Measurements from ENCODE around the gene EPG5. TPM values are rescaled to one million over a fixed set of nuclear protein-coding genes. Genes with fewer than 3 reads are reported as not detected.

EPG5 gene
- total and polyA plus RNA-seq, 2 donors (not counting 3 experiments of a cell fraction or from before 2014, with no cell fraction given): 16.7 to 25.6 TPM

- Histone ChIP-seq H2AFZ (ENCODE audit: low read depth, low read length) (no peak overlapping the region), H3K4me3 (replicated peaks in 1 of 3; ENCODE audit: insufficient read depth in 1 of 3, low read depth in 1 of 3, low read length in 3 of 3) (no peak overlapping the region), H3K9me1 (replicated peaks; ENCODE audit: control insufficient read depth, extremely low read depth, insufficient read depth, low read length) (no peaks in the 10 kb centered on the region), H3K4me2 (ENCODE audit: insufficient read depth, low read length) (no peak overlapping the region), H3K9me3 (replicated peaks; ENCODE audit: control insufficient read depth, insufficient read depth, low read length) (no peaks in the 10 kb centered on the region), H3K27me3 (ENCODE audit: control insufficient read depth in 2 of 2, insufficient read depth in 2 of 2, low read length in 2 of 2) (no peaks in the 10 kb centered on the region), H3K79me2 (ENCODE audit: control insufficient read depth, insufficient read depth, low read length) (no peaks in the 10 kb centered on the region), H3K36me3 (ENCODE audit: control insufficient read depth in 2 of 2, extremely low read depth in 1 of 2, insufficient read depth in 2 of 2, low read length in 2 of 2) (peaks cover 7% of the 10 kb centered on the region in 2 experiments), H4K20me1 (replicated peaks; ENCODE audit: control insufficient read depth, extremely low read depth, insufficient read depth, low read length) (no peaks in the 10 kb centered on the region), H3K4me1 (ENCODE audit: control insufficient read depth, extremely low read depth, insufficient read depth, low read length) (no peaks in the 10 kb centered on the region), H3K27ac (ENCODE audit: insufficient read depth, low read depth, low read length) (no peak overlapping the region), H3K9ac (replicated peaks; ENCODE audit: extremely low read depth, insufficient read depth, low read length) (no peak overlapping the region)
- no TSS peak for BruUV-seq (replicated peaks)
- POLR2A ChIA-PET: no interaction called here
- TF ChIP-seq EZH2 (IDR thresholded peaks at IDR 0.05; ENCODE audit: borderline replicate concordance, low read depth, low read length, severe bottlenecking) (no peak), FOS (IDR thresholded peaks at IDR 0.05; ENCODE audit: borderline replicate concordance, insufficient read depth, low read length) (no peak), MAX (IDR thresholded peaks at IDR 0.05; ENCODE audit: insufficient read depth, insufficient read length) (no peak)
- dilution Hi-C loops (cut with MboI; ENCODE audit: extremely low pct_ligation_motif_present, low sequenced_read_pairs) (no loop called here), intact Hi-C loops (cut with micrococcal nuclease) (loop anchor here (1.0 to 2.0 kb wide), 6 partner anchors 42 to 260 kb away; no protein-coding TSS in a partner anchor)
- CTCF ChIA-PET: interaction anchor here (0.7 to 5.8 kb wide), 22 partner anchors 10 to 777 kb away, joined by 3 to 167 read pairs (median 8); partner anchors contain the start of gene SLC14A1
- FAIRE-seq: no peak
- DNase-seq (ENCODE audit: low read depth, low spot score): no peak
Measured at GRCh38 chr18:45880876-45881558, 86.1 kb downstream of the EPG5 start.

- H3K27ac ChIP-seq (ENCODE audit: insufficient read depth, low read depth, low read length): no peak overlapping the region
- H3K9me3 ChIP-seq (replicated peaks; ENCODE audit: control insufficient read depth, insufficient read depth, low read length): no peaks in the 10 kb centered on the region
- H3K9ac ChIP-seq (replicated peaks; ENCODE audit: extremely low read depth, insufficient read depth, low read length): no peak overlapping the region
- no peak for TF ChIP-seq EZH2 (IDR thresholded peaks at IDR 0.05; ENCODE audit: borderline replicate concordance, low read depth, low read length, severe bottlenecking)
- TF ChIP-seq CTCF (IDR thresholded peaks at IDR 0.05; ENCODE audit: extremely low read depth in 1 of 2, insufficient read depth in 1 of 2, low read depth in 1 of 2, low read length in 2 of 2): peak; percentile 99 to 100
- ChIA-PET POLR2A (no interaction called here), CTCF (interaction anchor here (0.6 to 5.8 kb wide), 52 partner anchors 9 to 781 kb away, joined by 3 to 167 read pairs (median 4); partner anchors contain the start of gene SLC14A1)
- no peaks in the 10 kb centered on the region for H3K79me2 ChIP-seq (ENCODE audit: control insufficient read depth, insufficient read depth, low read length)
- no peak overlapping the region for H3K4me3 ChIP-seq (replicated peaks in 1 of 3; ENCODE audit: insufficient read depth in 1 of 3, low read depth in 1 of 3, low read length in 3 of 3)
- no peaks in the 10 kb centered on the region for H3K27me3 ChIP-seq (ENCODE audit: control insufficient read depth in 2 of 2, insufficient read depth in 2 of 2, low read length in 2 of 2)
- no peaks in the 10 kb centered on the region for H4K20me1 ChIP-seq (replicated peaks; ENCODE audit: control insufficient read depth, extremely low read depth, insufficient read depth, low read length)
- H3K4me1 ChIP-seq (ENCODE audit: control insufficient read depth, extremely low read depth, insufficient read depth, low read length): no peaks in the 10 kb centered on the region
- DNase-seq (ENCODE audit: low read depth, low spot score): peak; percentile 75
- intact Hi-C loops (cut with micrococcal nuclease): loop anchor here (1.0 to 2.0 kb wide), 6 partner anchors 41 to 259 kb away; no protein-coding TSS in a partner anchor
- FAIRE-seq: peak; percentile 81
- no peak overlapping the region for H2AFZ ChIP-seq (ENCODE audit: low read depth, low read length)
- no peaks in the 10 kb centered on the region for H3K9me1 ChIP-seq (replicated peaks; ENCODE audit: control insufficient read depth, extremely low read depth, insufficient read depth, low read length)
- no peak overlapping the region for H3K4me2 ChIP-seq (ENCODE audit: insufficient read depth, low read length)
- H3K36me3 ChIP-seq (ENCODE audit: control insufficient read depth in 2 of 2, extremely low read depth in 1 of 2, insufficient read depth in 2 of 2, low read length in 2 of 2): peaks cover 7 to 8% of the 10 kb centered on the region in 2 experiments
- BruUV-seq (replicated peaks): no TSS peak
- dilution Hi-C loops (cut with MboI; ENCODE audit: extremely low pct_ligation_motif_present, low sequenced_read_pairs): no loop called here
Measured at GRCh38 chr18:45879681-45880655, 87.2 kb downstream of the EPG5 start.
